NCI-H69 (cell line): ENCODE measurements around the gene GLYATL2.

ENCODE experiments used
- DNase-seq: peaks from one replicate; lab custom pipeline; 2025; lab: John Stamatoyannopoulos, UW

The GLYATL2 gene

GRCh38 chr11:58796333-58796732 is 48.2 kb downstream of the GLYATL2 start:
- DNase-seq, result peak; percentile 19

GRCh38 chr11:58788355-58789023 is 56.0 kb downstream of the GLYATL2 start:
- peak; percentile 72 for DNase-seq

- DNase-seq, result no peak
These were observed 56.6 kb downstream of the GLYATL2 start for GRCh38 chr11:58787903-58788302.

GRCh38 chr11:58786693-58787092 is 57.8 kb downstream of the GLYATL2 start:
- DNase-seq, result no peak

- no peak for DNase-seq
These were observed 59.5 kb downstream of the GLYATL2 start for GRCh38 chr11:58784995-58785394.
